CD1c-positive myeloid dendritic cell (primary cell): ENCODE measurements around the gene B9D1.

Experiments
- DNase-seq: peaks from one replicate; pipeline ENCODE4 v3.0.0-alpha.2; 2016; ENCODE audit errors: extremely low spot score

B9D1 gene

DNA sequence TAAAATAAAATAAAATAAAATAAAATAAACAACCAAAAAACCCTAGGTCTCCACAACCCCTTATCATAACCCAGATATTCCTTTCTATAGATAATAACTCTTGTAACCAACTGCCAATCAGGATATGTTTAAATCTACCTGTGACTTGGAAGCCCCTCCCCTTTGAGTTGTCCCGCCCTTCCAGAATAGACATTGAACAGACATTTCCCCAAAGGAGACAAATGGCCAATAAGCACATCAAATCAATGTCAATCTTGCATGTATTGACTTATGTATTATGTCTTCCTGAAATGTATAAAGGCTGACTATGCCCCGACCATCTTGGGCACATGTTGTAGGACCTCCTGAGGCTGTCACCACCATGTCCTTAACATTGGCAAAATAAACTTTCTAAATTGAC lies 14.3 kb upstream of the B9D1 start:
- DNase-seq, result no peak

DNA sequence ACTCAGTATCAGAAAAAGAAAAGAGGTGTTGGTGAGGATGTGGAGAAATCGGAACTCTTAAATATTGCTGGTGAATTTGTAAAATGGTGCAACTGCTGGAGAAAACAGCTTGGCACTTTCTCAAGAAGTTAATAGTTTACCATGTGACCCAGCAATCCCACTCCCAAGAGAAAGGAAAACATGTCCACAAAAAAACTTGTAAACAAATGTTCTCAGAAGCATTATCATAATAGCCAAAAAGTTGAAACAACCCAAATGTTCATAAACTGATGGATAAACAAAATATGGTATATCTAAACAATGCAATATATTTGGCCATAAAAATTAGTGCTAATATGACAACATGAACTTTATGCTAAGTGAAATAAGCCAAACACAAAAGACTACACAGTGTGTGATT lies 13.2 kb upstream of the B9D1 start:
- no peak for DNase-seq

DNA sequence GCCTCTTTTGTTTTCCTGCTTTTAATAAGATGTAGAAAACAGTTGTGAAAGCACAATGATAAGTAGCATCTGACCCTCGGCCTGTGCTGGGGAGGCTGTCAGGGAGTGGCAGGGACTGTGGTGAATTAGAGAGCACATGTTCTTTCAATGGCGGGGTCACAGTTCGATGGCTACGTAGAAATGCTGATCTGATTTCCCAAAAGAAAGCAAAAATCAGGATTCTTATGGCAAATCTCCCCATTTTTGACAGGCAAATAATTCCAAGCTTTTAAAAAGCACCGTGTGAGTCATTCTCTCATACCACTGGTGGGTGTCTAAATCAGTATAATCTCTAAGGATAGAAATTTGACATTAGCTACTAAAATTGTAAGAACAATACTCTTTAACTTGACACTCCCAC lies 11.6 kb upstream of the B9D1 start:
- no peak for DNase-seq

DNA sequence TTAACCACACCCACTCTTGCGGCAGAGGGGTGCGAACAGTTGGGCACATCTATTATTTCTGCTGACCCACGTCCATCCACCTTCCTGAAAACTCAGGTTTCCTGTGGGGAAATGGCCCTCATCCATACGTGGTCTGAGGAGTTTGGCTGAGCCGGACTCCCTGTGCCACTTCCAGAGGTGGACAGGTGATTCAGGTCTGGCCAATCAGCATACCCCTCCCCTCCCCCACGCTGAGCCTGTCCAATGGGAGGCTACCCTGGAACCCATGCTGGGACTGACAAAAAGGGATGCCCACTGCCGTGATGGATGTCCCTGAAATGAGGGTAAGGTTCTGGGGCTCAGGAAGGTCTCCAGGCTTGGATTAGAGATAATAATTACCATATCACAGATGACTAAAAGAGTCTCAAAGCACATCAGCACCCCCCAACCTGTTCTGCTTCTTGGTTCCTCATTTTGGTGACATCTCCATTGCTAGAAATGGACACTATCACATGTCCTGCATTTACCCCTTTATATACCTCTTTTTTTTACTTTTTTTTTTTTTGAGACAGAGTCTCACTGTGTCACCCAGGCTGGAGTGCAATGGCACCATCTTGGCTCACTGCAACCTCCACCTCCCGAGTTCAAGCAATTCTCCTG lies 10.5 kb upstream of the B9D1 start:
- DNase-seq, result peak; percentile 63

DNA sequence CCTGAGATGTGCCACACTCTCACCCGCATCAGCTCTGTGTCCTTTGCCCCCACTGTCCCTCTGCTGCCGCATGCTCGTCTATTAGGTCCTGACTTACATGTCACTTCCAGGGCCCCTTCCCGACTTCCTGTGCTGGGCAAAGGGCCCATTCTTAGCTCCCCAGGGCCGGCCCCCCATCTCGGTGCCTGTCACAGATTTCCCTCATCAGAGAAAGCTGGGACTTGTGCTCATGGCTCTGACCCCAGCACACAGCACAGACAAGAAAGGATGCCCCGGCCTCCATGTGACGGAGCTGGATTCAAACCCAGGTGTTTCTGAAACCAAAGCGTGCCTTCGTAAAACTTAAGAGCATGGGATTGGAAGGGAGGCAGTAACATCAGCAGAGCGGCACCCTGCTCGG lies 9.9 kb upstream of the B9D1 start:
- DNase-seq, result no peak

DNA sequence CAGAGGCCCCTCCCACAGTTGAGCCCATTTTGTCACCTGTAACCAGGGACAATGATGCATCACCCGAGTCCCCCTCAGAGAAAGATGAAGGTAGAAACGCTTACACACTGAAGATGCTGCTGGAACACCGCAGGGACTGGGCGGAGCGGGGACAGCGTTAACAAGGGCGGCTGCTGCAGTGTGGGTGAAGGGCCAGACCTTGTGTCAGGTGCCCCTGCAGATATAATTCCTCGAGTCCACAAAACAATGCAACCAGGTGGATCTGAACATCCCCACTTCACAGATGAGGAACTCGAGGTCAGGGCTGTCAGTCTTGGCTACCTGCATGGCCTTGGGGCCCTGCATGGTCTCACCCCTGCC lies 9.5 kb upstream of the B9D1 start:
- no peak for DNase-seq

- peak; percentile 26 for DNase-seq
Measured at GRCh38 chr17:19371259-19372010, 8.9 kb upstream of the B9D1 start.

- DNase-seq, result peak; percentile 52
Measured at GRCh38 chr17:19370493-19370960, 8.0 kb upstream of the B9D1 start.

- DNase-seq, result no peak
Measured at GRCh38 chr17:19369846-19370492, 7.4 kb upstream of the B9D1 start.

DNA sequence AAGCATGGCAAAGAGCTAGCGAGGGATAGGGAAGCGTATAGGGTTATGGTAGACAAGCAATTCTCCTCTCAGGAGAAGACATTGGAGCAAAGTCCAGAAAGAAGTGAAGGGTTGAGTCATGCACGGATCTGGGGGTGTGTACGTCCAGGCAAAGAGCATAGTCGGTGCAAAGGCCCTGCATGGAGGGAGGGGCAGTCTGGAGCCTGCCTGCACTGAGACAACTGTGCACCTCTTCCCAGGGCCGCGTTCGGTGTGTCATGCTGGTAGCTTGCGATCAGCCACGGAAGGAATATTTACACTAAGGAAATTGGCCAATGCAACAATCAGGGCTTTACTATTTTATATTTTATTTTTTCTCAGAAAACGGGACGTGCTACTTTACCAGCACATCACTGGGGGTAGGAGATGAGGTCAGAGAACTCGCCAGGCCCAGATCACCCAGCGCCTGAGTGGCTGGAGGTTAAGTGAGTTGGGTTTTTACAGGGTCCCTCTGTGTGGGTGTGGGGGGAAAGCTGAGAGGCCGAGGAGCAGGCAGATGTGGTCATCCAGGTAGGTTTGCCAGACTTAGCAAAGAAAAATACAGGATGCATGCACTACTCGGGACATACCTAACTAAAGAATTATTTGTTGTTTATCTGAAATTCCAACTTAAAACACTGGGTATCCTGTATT lies 6.7 kb upstream of the B9D1 start:
- no peak for DNase-seq

DNA sequence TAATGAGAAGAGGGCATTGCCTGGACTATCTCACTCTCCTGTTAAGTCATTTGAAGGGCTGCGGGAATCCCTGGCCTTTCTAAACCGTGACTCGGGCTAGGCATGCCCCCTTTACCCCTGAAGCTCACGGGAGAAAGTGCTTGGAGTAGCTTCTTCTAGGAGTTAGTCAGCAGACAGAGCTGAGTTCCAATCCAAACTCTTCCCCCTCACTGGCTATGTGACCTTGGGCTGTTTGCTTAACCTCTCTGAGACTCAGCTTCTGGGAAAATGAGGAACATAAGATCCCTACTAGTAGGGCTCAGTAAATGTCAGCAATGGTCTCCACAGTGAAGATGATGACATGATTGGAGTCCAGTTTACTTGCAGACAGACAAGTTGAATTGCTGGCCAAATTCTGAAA lies 5.7 kb upstream of the B9D1 start:
- no peak for DNase-seq

DNA sequence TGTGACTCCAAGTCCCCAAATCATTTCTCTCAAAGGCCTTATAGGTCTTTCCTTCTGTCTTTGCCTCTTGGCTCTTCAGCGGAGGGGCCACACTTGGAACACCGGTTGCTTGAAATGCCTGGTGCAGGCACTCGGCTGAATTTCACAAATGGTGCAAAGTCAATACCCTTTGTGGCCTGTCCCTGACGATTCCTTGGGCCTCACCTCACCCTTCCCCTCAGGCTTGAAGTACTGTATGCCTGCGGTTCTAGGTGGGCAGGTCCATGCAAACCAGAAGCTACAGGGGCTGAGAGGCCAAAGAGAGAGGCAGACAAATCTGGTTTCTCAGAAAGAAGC lies 4.1 kb upstream of the B9D1 start:
- no peak for DNase-seq

GRCh38 chr17:19365833-19366636 lies 3.5 kb upstream of the B9D1 start:
- DNase-seq, result no peak

DNA sequence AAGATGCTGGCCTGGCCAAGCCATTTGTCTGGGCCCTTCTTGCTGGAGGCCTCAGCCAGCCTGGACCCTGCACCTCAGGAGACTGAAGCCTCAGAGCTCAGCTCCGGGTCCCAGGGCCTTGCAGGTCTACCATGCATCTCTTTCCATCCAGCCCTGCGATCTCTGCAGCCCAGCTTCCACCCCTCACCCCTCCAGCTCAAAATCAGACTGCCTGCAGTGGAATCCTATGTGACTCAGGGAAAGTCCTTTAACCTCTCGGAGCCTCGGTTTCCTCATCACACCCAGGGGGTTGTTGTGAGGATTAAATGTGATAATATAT lies 2.9 kb upstream of the B9D1 start:
- no peak for DNase-seq

- DNase-seq, result no peak
Measured at GRCh38 chr17:19364699-19365498, 2.4 kb upstream of the B9D1 start.

- no peak for DNase-seq
Measured at GRCh38 chr17:19363460-19364035, 1.0 kb upstream of the B9D1 start.

- DNase-seq, result no peak
Measured at GRCh38 chr17:19363114-19363438, 553 bp upstream of the B9D1 start.

GRCh38 chr17:19361944-19362276 lies 613 bp downstream of the B9D1 start:
- DNase-seq, result no peak

DNA sequence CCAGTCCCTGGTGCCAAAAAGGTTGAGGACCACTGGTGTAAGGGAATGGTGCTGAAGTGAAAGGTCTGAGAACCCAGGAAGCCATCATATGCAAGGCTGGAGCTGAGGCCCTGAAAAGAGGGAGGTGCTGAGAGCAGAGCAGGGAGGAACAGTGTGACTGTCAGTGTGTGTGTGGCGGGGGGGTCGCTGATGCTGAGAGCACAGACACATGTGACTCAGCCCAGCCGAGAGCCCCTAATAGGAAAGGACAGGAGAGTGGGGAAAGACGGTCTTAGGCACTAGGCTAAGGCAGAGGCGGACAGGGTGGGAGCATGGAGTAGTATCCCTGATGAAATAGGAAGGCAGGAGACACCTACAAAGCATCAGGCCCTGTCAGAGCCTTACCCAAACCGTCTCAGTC lies 1.2 kb downstream of the B9D1 start:
- no peak for DNase-seq

GRCh38 chr17:19360772-19361171 lies 1.8 kb downstream of the B9D1 start:
- DNase-seq, result no peak

- no peak for DNase-seq
Measured at GRCh38 chr17:19359856-19360255, 2.7 kb downstream of the B9D1 start.
